GM12892 (cell line): ENCODE data around the gene TNS3.

Experiments
- DNase-seq: peaks from one replicate; pipeline ENCODE4 v3.0.0; 2011; ENCODE audit not compliant: insufficient read length
- FAIRE-seq: peaks from 2 replicates; lab custom pipeline; 2011; peaks lifted over from hg19 to GRCh38; lab: Jason Lieb, UNC
- POLR2A ChIP-seq: IDR thresholded peaks from 2 replicates; pipeline ENCODE4 v1.6.1; 2011; ENCODE audit warnings: low read depth, low read length, control low read depth
- POLR2AphosphoS5 ChIP-seq: IDR thresholded peaks from 2 replicates; pipeline ENCODE4 v1.6.1; 2011; ENCODE audit warnings: low read depth, low read length, control low read depth
- TAF1 ChIP-seq: IDR thresholded peaks from 2 replicates; pipeline ENCODE4 v1.6.1; 2011; ENCODE audit warnings: low read depth, mild to moderate bottlenecking, control low read depth, low read length, borderline replicate concordance

Gene TNS3

GRCh38 chr7:47255007-47255406 lies 326.9 kb downstream of the TNS3 start:
- TF ChIP-seq TAF1: no peak
- FAIRE-seq: no peak

GRCh38 chr7:47254081-47254977 lies 327.6 kb downstream of the TNS3 start:
- TF ChIP-seq POLR2AphosphoS5 (no peak), POLR2A (no peak), TAF1 (no peak)
- FAIRE-seq: peak; percentile 53
- DNase-seq: peak; percentile 76

More at GRCh38 chr7:47255007-47255406, 326.9 kb downstream of the TNS3 start:
- DNase-seq: no peak

- no peak for TF ChIP-seq POLR2A
- no peak for TF ChIP-seq TAF1
- TF ChIP-seq POLR2AphosphoS5: no peak
- no peak for FAIRE-seq
- no peak for DNase-seq
These were observed 328.2 kb downstream of the TNS3 start for GRCh38 chr7:47253650-47254080.

- FAIRE-seq: no peak
- TF ChIP-seq POLR2AphosphoS5: no peak
- no peak for TF ChIP-seq POLR2A
- no peak for TF ChIP-seq TAF1
- DNase-seq: no peak
These were observed 329.2 kb downstream of the TNS3 start for GRCh38 chr7:47252675-47253074.

GRCh38 chr7:47249361-47249760 lies 332.6 kb downstream of the TNS3 start:
- TF ChIP-seq POLR2A: no peak
- TF ChIP-seq TAF1: no peak
- TF ChIP-seq POLR2AphosphoS5: no peak
- DNase-seq (no peak), FAIRE-seq (no peak)

GRCh38 chr7:47248797-47249196 lies 333.1 kb downstream of the TNS3 start:
- FAIRE-seq (no peak), DNase-seq (no peak)
- TF ChIP-seq POLR2AphosphoS5 (no peak), POLR2A (no peak), TAF1 (no peak)

- no peak for FAIRE-seq
- TF ChIP-seq POLR2A (no peak), TAF1 (no peak), POLR2AphosphoS5 (no peak)
- no peak for DNase-seq
These were observed 334.8 kb downstream of the TNS3 start for GRCh38 chr7:47247132-47247531.

GRCh38 chr7:47244692-47245091 lies 337.2 kb downstream of the TNS3 start:
- no peak for DNase-seq
- FAIRE-seq: no peak
- TF ChIP-seq POLR2A (no peak), TAF1 (no peak), POLR2AphosphoS5 (no peak)

- FAIRE-seq: no peak
- no peak for DNase-seq
- TF ChIP-seq POLR2AphosphoS5 (no peak), POLR2A (no peak), TAF1 (no peak)
These were observed 340.5 kb downstream of the TNS3 start for GRCh38 chr7:47241112-47242065.

GRCh38 chr7:47239931-47240421 lies 341.9 kb downstream of the TNS3 start:
- no peak for FAIRE-seq
- DNase-seq: no peak
- TF ChIP-seq TAF1 (no peak), POLR2AphosphoS5 (no peak), POLR2A (no peak)

GRCh38 chr7:47239034-47239433 lies 342.9 kb downstream of the TNS3 start:
- TF ChIP-seq POLR2AphosphoS5 (no peak), TAF1 (no peak), POLR2A (no peak)
- FAIRE-seq (no peak), DNase-seq (no peak)
